Activated CD4-positive, alpha-beta memory T cell treated with anti-CD3 and anti-CD28 coated beads, Interleukin-2, amount 10 ng/mL, durations not matched to agents 7 days and 5 days (primary cell): ENCODE measurements around the gene NOXRED1. TPM values are rescaled to one million over a fixed set of nuclear protein-coding genes. Genes with fewer than 3 reads are reported as not detected.
A peak's percentile ranks its signal among the peaks of the same experiment; 100 is the strongest.

Experiments
- CTCF ChIA-PET: fragments of 350-600 bp; sonication (Branson Sonifier 250); formaldehyde crosslinking; loops from one replicate; lab custom pipeline; 2021; ENCODE audit warnings: antibody characterized with exemption, inconsistent platforms; lab: Charles Lee
- POLR2A ChIA-PET: fragments of 350-600 bp; sonication (Branson Sonifier 250); formaldehyde crosslinking; loops from one replicate; lab custom pipeline; 2021; ENCODE audit warnings: antibody characterized with exemption; lab: Charles Lee
- DNase-seq: peaks from one replicate; pipeline ENCODE4 v3.0.0-alpha.2; 2020
- H3K27ac Mint-ChIP-seq: one replicate; pipeline ENCODE4 v1.8.0; 2021; ENCODE audit warnings: mild to moderate bottlenecking, mixed read lengths
- H3K27me3 Mint-ChIP-seq: one replicate; pipeline ENCODE4 v1.8.0; 2021; ENCODE audit warnings: mixed read lengths
- H3K36me3 Mint-ChIP-seq: one replicate; pipeline ENCODE4 v1.8.0; 2021; ENCODE audit warnings: low read depth, mixed read lengths
- H3K4me1 Mint-ChIP-seq: one replicate; pipeline ENCODE4 v1.8.0; 2021; ENCODE audit warnings: mixed read lengths
- H3K4me3 Mint-ChIP-seq: one replicate; pipeline ENCODE4 v1.8.0; 2021; ENCODE audit warnings: mild to moderate bottlenecking, mixed read lengths
- H3K9me3 Mint-ChIP-seq: one replicate; pipeline ENCODE4 v1.8.0; 2021; ENCODE audit warnings: mixed read lengths
- total RNA-seq, 2 experiments: library from RNA; stranded (reverse); gene quantifications; one replicate each; pipeline ENCODE4 v1.2.3, GENCODE V29; 2021

NOXRED1 gene
- total RNA-seq, 2 experiments from 2014 or later: 0.35 to 0.48 TPM

DNA sequence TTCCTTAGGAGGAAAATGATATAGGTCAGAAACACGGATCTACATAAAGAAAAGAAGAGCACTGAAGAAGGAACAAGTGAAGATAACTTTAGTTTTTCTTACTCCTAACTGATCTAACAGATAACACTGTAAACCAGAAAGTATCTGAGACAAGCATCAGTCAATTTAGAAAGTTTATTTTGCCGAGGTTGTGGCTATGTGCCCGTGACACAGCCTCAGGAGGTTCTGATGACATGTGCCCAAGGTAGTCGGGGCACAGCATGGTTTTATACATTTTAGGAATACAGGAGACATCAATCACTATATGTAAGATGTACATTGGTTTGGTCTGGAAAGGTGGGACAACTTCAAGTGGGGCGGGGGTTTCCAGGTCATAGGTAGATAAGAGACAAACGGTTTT, 23.1 kb downstream of the NOXRED1 start:
- H3K4me1 Mint-ChIP-seq: no peaks in the 10 kb centered on the region
- CTCF ChIA-PET: no interaction called here

DNA sequence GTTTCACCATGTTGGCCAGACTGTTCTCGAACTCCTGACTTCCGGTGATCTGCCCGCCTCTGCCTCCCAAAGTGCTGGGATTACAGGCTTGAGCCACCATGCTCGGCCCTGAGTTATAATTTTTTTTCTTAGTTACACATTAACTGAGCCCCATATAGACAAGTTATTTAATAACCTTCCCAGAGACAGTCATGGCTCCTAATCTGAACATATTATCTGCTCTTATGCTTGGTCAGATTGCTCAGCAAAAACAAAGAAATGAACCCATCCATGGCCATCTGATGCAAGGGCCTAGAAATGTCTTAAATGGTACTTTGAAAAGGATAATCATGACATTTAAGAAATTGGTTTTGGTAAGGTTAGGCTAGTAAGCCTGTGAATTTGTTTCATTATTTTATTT, 33.1 kb downstream of the NOXRED1 start:
- ChIA-PET CTCF (no interaction called here), POLR2A (no interaction called here)
- Mint-ChIP-seq H3K4me1 (no peaks in the 10 kb centered on the region), H3K27me3 (no peaks in the 10 kb centered on the region), H3K27ac (no peak overlapping the region), H3K9me3 (no peaks in the 10 kb centered on the region), H3K36me3 (no peaks in the 10 kb centered on the region), H3K4me3 (no peak overlapping the region)
- no peak for DNase-seq

More for the DNA sequence above, 23.1 kb downstream of the NOXRED1 start:
- Mint-ChIP-seq H3K27ac (no peak overlapping the region), H3K4me3 (no peak overlapping the region), H3K36me3 (no peaks in the 10 kb centered on the region), H3K27me3 (no peaks in the 10 kb centered on the region), H3K9me3 (no peaks in the 10 kb centered on the region)
- POLR2A ChIA-PET: no interaction called here
- no peak for DNase-seq

DNA sequence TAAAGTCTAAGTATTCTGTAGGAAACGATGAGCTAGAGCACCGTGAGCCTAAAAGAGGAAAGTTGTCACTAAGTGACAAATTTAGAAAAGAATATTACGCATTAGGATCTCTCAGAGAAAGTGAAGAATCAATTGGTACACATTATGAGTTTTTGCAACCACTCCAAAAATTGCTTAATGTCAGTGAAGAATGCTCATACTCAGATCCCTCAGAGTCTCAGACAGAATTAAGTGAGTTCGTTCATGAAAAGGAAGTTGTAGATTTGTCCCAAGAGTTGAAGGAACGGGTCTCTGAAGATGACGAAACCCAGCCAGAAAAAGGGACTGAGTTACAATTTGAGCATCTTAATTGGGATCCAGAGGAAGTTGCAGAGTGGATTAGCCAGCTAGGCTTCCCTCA, 44.6 kb downstream of the NOXRED1 start:
- H3K27ac Mint-ChIP-seq: no peak overlapping the region
- H3K27me3 Mint-ChIP-seq: no peaks in the 10 kb centered on the region
- H3K4me3 Mint-ChIP-seq: no peak overlapping the region
- peaks cover 19% of the 10 kb centered on the region for H3K36me3 Mint-ChIP-seq
- CTCF ChIA-PET: no interaction called here
- peaks cover 25% of the 10 kb centered on the region for H3K4me1 Mint-ChIP-seq
- DNase-seq: no peak
- POLR2A ChIA-PET: no interaction called here
- no peaks in the 10 kb centered on the region for H3K9me3 Mint-ChIP-seq

DNA sequence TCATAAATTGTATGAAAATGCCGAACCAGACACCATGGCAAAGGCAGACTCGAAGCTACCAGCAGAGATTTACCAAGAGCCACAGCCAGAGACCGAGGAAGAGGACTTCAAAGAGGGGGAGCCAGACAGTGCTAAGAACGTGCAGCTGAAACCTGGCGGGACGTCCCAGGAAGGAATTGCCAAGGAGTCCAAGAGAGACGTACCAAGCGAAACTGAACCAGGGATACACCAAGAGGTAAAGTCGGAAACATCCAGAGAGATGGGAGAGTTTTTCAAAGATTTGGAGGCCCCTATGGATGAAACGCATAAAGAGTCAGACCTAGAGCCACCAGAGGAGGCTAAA, 45.9 kb downstream of the NOXRED1 start:
- Mint-ChIP-seq H3K4me3 (no peak overlapping the region), H3K27ac (no peak overlapping the region), H3K27me3 (no peaks in the 10 kb centered on the region), H3K36me3 (peaks cover 28% of the 10 kb centered on the region), H3K4me1 (peaks cover 36% of the 10 kb centered on the region), H3K9me3 (no peaks in the 10 kb centered on the region)
- ChIA-PET CTCF (interaction anchor here (1.0 to 2.9 kb wide), 8 partner anchors 24 to 253 kb away, joined by 3 to 17 read pairs (median 6); partner anchors contain the start of genes AHSA1, GSTZ1, POMT2 and VIPAS39), POLR2A (interaction anchor here (0.7 to 4.3 kb wide), 11 partner anchors 10 to 257 kb away, joined by 3 to 39 read pairs (median 5); partner anchors contain the start of genes AHSA1, GSTZ1, POMT2 and VIPAS39)
- DNase-seq: no peak

DNA sequence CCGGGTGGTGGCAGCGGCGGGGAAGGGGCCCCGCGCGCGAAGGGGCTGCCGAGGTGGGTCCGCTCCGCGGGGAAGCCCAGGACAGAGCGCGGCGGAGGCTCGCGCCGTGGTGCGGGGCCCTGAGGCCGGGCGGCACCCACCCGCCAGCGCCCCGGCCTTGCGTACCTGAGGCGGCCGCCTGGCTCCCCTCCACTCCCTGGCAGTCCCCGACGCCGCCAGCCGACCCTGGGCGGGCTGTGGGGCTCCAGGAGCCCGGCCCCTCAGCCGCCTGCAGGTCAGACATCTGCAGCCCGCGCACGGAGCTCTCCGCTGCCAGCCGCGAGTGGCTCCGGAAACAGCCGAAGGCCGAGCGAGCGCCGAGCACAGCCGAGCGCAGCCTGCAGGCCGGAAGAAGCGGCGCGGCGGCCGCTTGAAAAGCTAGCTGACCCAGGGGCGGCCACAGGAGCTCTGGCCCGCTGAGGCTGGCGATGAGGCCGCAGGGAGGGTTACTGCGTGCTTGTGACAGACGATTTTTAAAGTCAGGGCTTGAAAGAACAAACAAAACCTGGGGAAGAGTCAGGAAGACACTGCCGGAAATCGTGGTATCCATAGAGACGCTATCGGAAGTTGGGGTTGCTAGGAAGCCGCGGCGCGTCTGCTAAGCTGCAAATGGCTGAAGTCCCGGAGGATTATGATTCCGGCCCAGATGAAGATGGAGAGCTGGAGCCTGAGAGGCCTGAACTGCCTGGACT, 46.4 kb downstream of the NOXRED1 start, which contains the start of the genes SAMD15 and TMED8:
Gene SAMD15, plus strand, starts transcription at position 609 of the 731 bp plus-strand sequence. Its CDS starts 40 bp downstream, at position 649.
Gene TMED8, minus strand, starts transcription at position 324 of the 731 bp plus-strand sequence. Its CDS starts 41 bp downstream, at position 283.
- Mint-ChIP-seq H3K4me1 (peaks cover 40% of the 10 kb centered on the region), H3K9me3 (no peaks in the 10 kb centered on the region), H3K4me3 (peak within 1 kb of the TSS; percentile 87), H3K27ac (peak within 1 kb of the TSS; percentile 77), H3K36me3 (peaks cover 29% of the 10 kb centered on the region), H3K27me3 (no peaks in the 10 kb centered on the region)
- peak; percentile 86 for DNase-seq
- ChIA-PET CTCF (interaction anchor here (0.5 to 2.9 kb wide), 12 partner anchors 24 to 253 kb away, joined by 3 to 17 read pairs (median 4); partner anchors contain the start of genes AHSA1, GSTZ1, POMT2 and VIPAS39), POLR2A (interaction anchor here (0.7 to 4.3 kb wide), 11 partner anchors 9 to 257 kb away, joined by 3 to 39 read pairs (median 5); partner anchors contain the start of genes AHSA1, GSTZ1, POMT2 and VIPAS39)

DNA sequence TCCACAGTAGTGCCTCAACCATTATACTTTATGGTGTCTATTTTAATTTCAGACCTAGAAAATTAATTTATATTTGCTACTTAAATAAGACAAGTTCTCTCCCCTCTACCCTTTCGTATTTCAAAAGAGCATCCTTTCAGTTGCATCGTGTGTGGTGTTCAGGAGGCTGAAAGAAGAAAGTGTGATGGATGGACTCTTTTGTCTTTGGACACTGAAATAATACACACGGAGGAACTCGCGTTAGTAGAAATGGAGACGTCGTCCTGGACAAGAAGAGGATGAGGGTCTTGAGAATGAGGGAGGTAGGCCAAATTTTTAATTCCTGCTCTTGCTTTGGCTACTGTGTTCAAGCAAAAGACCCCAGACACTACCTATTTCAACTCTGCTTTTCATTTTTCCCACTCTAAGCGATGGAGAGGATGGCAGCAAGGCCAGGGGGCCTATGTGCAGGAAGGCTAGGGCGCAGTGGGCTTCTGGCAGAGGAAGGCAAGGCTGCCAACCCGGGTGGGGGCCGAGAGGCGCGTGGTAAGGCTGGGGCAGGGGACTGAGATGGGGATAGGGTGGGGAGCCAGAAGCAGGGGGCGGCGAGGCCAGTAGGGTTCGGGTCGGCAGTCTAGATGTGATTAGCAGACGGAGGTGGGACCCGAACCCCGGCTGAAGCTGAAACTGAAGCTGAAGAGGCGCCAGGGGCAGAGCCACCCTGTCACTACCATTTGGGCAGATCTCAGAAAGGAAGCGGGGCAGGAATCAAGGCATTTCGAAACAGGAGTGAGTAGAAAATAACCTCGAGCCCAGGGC, 47.2 kb downstream of the NOXRED1 start:
- H3K36me3 Mint-ChIP-seq: peaks cover 29% of the 10 kb centered on the region
- H3K27me3 Mint-ChIP-seq: no peaks in the 10 kb centered on the region
- H3K27ac Mint-ChIP-seq: peak overlapping the region; percentile 77
- peaks cover 44% of the 10 kb centered on the region for H3K4me1 Mint-ChIP-seq
- no peaks in the 10 kb centered on the region for H3K9me3 Mint-ChIP-seq
- ChIA-PET CTCF (interaction anchor here (0.5 to 2.9 kb wide), 12 partner anchors 23 to 252 kb away, joined by 3 to 17 read pairs (median 4); partner anchors contain the start of genes AHSA1, GSTZ1, POMT2 and VIPAS39), POLR2A (interaction anchor here (1.0 to 4.3 kb wide), 8 partner anchors 8 to 256 kb away, joined by 3 to 39 read pairs (median 5); partner anchors contain the start of genes AHSA1, GSTZ1, POMT2 and VIPAS39)
- peak overlapping the region; percentile 87 for H3K4me3 Mint-ChIP-seq
- DNase-seq: peak; percentile 47

DNA sequence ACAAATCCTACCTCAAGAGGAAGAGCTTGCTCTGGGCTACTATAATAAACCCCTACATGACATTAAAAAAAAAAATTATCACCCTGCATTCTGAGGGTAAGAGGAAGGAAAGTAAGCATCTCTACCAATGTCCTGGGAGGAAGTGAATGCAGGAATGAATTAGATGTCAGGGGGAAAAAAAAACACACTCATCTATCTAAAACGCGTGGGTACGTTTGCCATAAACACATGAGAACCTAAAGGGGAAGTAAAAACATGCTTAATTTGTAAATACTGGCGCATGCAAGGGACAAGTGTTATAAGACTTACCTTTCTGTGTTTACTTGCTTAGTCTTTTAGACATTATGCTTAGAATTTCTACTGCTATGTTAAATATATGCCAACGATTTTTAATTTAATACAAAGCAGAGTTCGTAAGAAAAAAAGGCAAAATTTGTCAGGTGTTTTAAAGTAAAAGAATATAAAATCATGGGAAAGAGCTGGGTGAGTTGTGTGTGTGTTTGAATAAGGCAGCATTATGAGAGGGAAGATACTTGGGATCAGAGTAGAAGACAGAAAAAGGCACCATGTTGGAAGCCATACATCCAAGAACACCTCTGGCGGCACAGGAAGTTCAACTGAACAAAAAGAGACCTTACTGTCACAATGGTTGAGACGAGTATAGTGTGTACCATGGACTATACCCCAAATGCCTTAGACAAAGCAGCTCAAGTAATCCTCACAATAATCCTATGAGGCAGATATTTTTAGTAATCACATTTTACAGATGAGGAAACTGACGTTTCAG, 48.0 kb downstream of the NOXRED1 start:
- Mint-ChIP-seq H3K36me3 (peaks cover 29% of the 10 kb centered on the region), H3K4me3 (peak overlapping the region; percentile 87), H3K27me3 (no peaks in the 10 kb centered on the region), H3K4me1 (peaks cover 44% of the 10 kb centered on the region), H3K9me3 (no peaks in the 10 kb centered on the region), H3K27ac (peak overlapping the region; percentile 38)
- CTCF ChIA-PET: interaction anchor here (1.4 to 2.9 kb wide), 2 partner anchors 54 to 224 kb away, joined by 3 to 17 read pairs; partner anchors contain the start of genes GSTZ1 and POMT2
- POLR2A ChIA-PET: interaction anchor here (3.2 to 4.3 kb wide), 2 partner anchors 54 to 83 kb away, joined by 26 to 39 read pairs; partner anchors contain the start of genes AHSA1, GSTZ1, POMT2 and VIPAS39
- DNase-seq: no peak

DNA sequence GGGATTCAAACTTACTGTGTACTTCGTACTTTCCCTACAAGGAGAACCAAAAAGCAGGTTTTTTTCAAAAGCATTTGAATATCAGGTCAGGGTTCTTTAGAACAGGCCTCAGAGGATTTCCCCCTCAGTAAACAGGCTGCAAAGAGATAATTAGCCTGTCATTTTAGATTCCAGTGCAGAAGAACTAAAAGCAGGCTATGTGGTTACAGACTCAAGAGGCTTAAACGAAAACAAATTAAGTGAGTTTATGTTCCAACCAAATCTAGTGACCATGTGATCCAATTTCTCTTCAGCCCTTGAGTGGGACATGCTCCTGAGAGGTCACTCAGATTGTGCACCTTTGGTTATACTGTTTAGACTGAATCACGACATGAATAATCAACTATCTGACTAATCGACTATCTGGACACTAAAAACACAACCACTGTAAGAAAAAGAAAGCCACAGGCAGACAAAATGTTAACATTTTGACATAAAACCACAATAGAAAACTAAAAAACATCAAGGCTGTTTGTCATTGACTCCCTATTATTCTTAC, 51.0 kb downstream of the NOXRED1 start:
- H3K4me1 Mint-ChIP-seq: peaks cover 57% of the 10 kb centered on the region
- CTCF ChIA-PET: no interaction called here
- peaks cover 29% of the 10 kb centered on the region for H3K36me3 Mint-ChIP-seq
- DNase-seq: no peak
- peak overlapping the region; percentile 2 for H3K4me3 Mint-ChIP-seq
- H3K27me3 Mint-ChIP-seq: no peaks in the 10 kb centered on the region
- H3K9me3 Mint-ChIP-seq: no peaks in the 10 kb centered on the region
- POLR2A ChIA-PET: no interaction called here
- peak overlapping the region; percentile 55 for H3K27ac Mint-ChIP-seq

DNA sequence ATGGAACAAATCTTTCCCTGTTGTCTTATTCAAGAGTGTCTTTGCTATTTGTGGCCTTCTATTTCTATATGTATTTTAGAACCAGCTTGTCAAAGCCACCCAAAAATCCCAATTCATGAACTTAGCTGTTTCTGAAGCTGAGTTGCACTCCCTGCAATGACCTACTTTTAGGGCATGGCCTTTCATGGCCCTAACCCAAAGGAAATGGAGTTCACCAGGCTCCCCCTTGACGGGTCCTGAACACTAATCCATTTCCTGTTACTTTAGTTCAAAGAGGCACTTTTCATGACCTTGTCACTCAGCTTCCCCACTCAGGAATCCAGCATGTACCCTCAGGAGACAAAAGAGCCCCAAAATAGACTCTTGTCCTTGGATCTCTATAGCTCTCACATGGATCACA, 54.0 kb downstream of the NOXRED1 start:
- CTCF ChIA-PET: no interaction called here
- Mint-ChIP-seq H3K36me3 (peaks cover 16% of the 10 kb centered on the region), H3K27ac (peak overlapping the region; percentile 54), H3K4me3 (no peak overlapping the region), H3K9me3 (no peaks in the 10 kb centered on the region), H3K27me3 (no peaks in the 10 kb centered on the region), H3K4me1 (peaks cover 38% of the 10 kb centered on the region)
- DNase-seq: peak; percentile 29
- POLR2A ChIA-PET: interaction anchor here (0.8 kb wide), 1 partner anchor 48 kb away, joined by 5 read pairs; the partner anchor contains the start of genes GSTZ1 and POMT2

DNA sequence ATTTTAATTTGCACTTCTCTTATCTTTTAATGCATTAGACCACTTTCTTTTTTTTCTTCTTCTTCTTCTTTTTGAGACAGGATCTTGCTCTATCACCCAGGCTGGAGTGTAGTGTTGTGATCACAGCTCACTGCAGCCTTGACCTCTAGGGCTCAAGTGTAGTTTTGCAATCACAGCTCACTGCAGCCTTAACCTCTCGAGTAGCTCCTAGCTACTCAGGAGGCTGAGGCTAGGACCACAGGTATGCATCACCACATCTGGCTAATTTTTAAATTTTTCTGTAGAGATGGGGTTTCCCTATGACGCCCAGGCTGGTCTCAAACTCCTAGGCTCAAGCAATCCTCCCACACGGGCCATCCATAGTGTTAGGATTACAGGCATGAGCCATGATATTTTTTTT, 59.2 kb downstream of the NOXRED1 start:
- ChIA-PET CTCF (no interaction called here), POLR2A (interaction anchor here (1.6 kb wide), 1 partner anchor 13 kb away, joined by 5 read pairs; the partner anchor contains the start of genes SAMD15 and TMED8)
- no peak for DNase-seq
- Mint-ChIP-seq H3K27me3 (no peaks in the 10 kb centered on the region), H3K36me3 (peaks cover 3% of the 10 kb centered on the region), H3K4me1 (peaks cover 16% of the 10 kb centered on the region), H3K9me3 (no peaks in the 10 kb centered on the region), H3K4me3 (no peak overlapping the region), H3K27ac (no peak overlapping the region)

DNA sequence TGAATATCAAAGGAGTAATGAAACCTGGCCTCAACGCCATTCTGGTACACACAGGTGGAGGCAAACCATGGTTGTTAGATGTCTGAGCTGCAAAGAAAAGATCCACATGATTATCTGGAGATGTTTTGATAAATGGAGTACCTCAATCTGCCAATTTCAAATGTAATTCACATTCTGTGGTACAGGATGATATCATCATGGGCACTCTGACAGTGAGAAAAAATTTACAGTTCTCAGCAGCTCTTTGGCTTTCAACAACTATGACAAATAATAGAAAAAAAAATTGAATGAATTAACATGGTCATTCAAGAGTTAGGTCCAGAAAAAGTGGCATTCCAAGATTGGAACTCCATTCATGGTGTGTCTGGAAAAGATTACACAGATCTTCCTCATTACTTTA, 63.7 kb downstream of the NOXRED1 start:
- Mint-ChIP-seq H3K9me3 (no peaks in the 10 kb centered on the region), H3K27ac (no peak overlapping the region), H3K36me3 (peaks cover 3% of the 10 kb centered on the region), H3K4me3 (no peak overlapping the region), H3K27me3 (no peaks in the 10 kb centered on the region), H3K4me1 (peaks cover 11% of the 10 kb centered on the region)
- no peak for DNase-seq
- ChIA-PET POLR2A (no interaction called here), CTCF (interaction anchor here (0.8 kb wide), 1 partner anchor 44 kb away, joined by 3 read pairs; no protein-coding TSS in a partner anchor)
